GM19463 (cell line): Measurements from ENCODE around the gene DYNLT4.
"Not testable (repeated sequence)": the region's sequence is repeated elsewhere in the genome, so short reads cannot be mapped to it uniquely, and the experiment has no call there.

Experiments used
- ATAC-seq: cut with Tn5 transposase; IDR thresholded peaks from one replicate; pipeline ENCODE4 v1.9.1; 2021; ENCODE audit warnings: mild to moderate bottlenecking, moderate library complexity; ENCODE audit not compliant: unreplicated experiment

Gene DYNLT4

GRCh38 chr1:44806704-44807363 is at the start of gene DYNLT4:
Gene DYNLT4, minus strand, starts transcription at chr1:44807351. Its CDS starts 683 bp downstream, at chr1:44806668.
- no peak for ATAC-seq

GRCh38 chr1:44855742-44856141 is 48.6 kb upstream of the DYNLT4 start:
- ATAC-seq, result no peak

DNA sequence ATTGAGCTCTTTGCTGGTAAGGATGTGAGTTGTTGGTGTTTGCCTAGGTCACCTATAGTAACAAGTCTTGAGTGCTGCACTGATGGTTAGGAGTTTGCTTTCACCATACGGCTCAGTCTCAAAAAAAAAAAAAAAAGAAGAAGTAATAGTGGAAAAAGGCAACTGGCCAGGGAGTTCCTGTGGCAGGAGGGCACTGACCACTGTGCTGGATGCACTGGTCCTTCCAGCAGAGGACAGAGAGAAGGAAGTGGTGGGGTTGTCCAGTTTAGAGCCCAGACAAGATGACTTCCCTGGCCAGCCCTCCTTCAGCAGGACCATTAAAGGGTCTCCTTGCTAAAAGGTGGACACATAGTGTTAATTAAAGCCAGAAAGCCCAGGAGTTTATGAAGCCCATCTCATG is 47.8 kb upstream of the DYNLT4 start:
- no peak for ATAC-seq

GRCh38 chr1:44853201-44853600 is 46.0 kb upstream of the DYNLT4 start:
- ATAC-seq, result no peak

DNA sequence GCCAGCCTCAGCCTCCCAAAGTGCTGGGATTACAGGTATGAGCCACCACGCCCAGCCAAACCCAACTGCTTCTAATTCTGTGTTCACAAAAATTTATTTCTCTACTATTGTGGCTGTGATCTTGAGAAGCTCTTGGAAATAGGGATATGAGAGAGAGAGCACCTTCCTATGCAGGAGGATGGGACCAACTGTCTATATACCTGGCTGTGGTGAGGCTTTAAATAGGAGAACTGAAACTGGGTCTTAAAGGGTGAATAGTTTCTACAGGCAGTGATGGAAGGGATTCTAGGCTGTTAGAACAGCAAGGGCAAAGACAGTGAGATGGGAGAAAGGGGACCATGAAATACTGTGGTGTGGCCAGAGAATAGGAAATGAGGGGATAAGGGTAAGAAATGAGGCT is 44.2 kb upstream of the DYNLT4 start:
- ATAC-seq, result no peak

GRCh38 chr1:44849575-44850132 is 42.5 kb upstream of the DYNLT4 start:
- ATAC-seq, result no peak

DNA sequence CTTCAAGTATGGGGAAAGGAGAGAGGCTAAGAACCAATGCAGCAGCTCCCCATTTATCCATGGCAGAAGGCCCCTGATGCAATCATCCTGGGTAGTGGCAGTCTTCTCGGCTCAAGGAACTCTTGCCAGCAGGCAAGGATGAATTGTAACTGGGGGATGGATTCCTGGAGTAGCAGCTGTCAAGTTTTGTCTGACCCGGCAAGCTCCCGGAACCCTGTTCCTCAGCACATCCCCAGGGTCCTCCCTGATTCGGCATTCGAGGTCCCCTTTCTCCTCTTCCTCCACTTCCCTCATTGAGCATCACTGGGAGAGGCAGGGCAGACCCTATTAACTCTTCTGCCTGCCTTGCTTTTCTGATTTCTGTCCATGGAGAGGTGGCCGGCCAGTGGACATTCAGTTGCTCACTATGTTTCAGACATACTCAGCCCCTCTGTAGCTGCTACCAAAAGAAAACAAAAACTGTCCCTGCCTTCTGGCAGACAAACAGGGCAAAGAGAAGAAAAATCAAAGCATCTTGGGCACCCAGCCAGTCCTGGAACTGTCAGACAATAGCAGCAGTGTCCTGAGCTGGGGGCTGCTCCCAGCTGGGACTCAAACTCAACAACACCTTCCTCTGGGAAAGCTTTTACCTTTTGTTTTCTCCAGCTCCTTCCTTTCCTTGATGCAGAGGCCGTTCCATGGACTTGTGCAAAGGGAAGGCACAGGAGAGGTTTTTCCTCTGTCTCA is 41.5 kb upstream of the DYNLT4 start:
- ATAC-seq, result no peak

GRCh38 chr1:44847845-44848244 is 40.7 kb upstream of the DYNLT4 start:
- ATAC-seq, result no peak

- ATAC-seq, result no peak
These were observed 39.8 kb upstream of the DYNLT4 start for GRCh38 chr1:44846985-44847384.

- peak; percentile 57 for ATAC-seq
These were observed 35.9 kb upstream of the DYNLT4 start, which contains the start of gene PTCH2 for GRCh38 chr1:44842862-44843655. Gene PTCH2, minus strand, starts transcription at chr1:44843253. Its CDS starts 321 bp downstream, at chr1:44842932.

DNA sequence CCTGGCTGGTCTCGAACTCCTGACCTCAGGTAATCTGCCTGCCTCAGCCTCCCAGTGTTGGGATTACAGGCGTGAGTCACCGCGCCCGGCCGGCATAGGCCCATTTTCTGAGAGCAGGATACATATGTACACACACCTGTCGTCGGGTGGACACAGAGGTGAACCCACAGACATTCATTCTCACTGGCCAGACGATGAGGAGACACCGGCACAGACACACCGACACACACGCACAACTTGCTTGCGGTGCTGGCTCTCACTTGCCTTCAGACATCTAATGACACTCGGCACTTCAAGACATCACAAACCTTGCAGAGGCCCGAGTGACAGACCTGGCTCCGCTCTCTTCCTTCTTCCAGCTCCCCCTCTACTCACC is 35.3 kb upstream of the DYNLT4 start:
- no peak for ATAC-seq

GRCh38 chr1:44839576-44839975 is 32.4 kb upstream of the DYNLT4 start:
- ATAC-seq, result no peak

DNA sequence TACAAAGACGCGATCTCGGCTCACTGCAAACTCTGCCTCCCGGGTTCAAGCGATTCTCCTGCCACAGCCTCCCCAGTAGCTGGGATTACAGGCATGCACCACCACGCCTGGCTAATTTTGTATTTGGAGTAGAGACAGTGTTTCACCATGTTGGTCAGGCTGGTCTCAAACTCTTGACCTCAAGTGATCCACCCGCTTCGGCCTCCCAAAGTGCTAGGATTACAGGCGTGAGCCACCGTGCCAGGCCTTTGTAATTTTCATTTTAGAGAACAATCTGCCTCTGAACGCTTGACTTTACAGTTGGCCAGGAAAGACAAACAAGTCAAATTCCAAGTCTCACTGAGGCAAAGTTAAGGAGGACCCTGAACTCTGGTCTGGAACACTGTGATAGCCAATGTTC is 31.1 kb upstream of the DYNLT4 start:
- ATAC-seq, result not testable (repeated sequence)

DNA sequence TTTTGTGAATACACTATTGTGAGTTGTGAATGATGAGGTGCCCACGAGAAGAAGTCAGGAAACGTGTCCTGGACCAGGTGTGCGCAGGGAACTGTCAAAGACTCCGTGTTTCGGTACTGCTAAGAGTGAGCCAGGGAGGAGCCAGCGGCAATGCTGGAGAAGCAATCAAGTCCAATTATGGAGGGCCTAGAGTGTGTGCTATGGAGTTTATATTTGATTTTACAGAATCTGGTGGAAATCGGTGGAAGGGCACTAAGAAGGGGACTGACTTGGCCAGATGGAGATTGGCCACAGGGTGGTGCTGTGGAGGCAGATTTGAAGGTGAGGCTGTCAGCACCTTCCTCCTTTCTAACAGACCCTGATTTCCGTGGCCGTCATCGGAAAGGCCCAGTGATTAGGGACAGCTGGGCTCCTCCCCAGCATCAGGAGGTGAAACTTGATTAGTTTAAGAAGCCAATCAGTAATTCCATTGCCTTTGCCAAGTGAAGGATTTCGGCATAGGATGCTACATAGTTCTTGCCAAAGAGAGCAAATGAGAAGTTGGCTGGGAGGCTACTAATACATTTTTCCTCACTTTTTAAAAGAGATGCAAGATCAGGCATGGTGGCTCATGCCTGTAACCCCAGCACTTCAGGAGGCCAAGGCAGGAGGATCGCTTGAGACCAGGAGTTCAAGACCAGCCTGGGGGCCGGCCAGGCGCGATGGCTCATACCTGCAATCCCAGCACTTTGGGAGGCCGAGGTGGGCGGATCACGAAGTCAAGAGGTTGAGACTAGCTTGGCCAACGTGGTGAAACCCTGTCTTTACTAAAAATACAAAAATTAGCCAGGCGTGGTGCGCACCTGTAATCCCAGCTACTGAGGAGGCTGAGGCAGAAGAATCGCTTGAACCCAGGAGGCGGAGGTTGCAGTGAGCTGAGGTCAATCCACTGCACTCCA is 28.9 kb upstream of the DYNLT4 start:
- peak; percentile 69 for ATAC-seq

DNA sequence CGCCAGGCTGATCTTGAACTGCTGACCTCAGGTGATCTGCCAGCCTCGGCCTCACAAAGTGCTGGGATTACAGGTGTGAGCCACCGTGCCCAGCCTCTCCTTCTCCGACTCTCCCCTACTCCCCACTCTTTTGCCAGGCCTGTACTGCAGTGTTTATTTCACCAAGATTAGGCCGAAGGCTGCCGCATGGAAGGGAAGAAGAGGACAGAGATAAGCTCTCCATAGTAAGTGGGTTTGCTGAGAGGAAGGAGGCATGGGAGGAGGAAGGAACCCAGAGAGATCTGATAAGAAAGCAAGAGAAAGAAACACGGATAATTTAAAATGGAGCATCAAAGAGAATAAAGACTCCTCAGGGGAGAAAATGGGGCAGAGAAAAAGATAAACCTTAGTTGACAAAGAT is 27.2 kb upstream of the DYNLT4 start:
- no peak for ATAC-seq

DNA sequence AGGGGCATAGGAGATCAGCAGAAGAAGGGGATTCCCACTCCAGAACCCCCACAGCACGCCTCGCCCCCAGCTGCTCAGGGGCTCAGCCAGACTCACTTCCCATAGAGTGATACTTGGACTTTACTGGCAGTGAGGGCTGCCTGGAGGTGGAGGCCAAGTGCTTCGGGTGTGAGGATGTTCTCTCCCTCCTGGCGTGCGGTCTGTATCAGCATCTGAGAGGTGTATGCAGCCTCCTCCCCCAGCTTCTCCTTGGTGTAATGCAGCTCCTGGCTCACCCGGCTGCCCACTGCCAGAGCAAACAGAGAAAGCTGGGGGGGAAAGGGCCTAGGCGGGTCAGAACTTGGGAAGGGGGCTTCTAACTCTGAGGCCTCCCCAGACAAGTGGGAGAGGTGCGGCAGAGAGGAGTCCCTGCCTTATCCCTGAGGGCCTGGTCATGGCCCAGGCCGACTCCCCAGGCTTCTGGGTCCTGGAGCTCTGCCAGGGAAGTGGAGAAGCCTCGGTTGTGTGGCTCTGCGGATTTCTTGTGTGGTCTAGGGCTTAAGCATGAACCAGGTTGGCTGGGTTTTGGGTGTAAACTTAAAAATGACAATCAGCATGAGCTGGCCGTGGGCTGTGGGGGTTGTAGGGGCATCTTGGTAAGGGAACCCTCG is 25.0 kb upstream of the DYNLT4 start:
- no peak for ATAC-seq

GRCh38 chr1:44831516-44831915 is 24.4 kb upstream of the DYNLT4 start:
- ATAC-seq, result no peak

- ATAC-seq, result no peak
These were observed 23.8 kb upstream of the DYNLT4 start for GRCh38 chr1:44830900-44831304.

DNA sequence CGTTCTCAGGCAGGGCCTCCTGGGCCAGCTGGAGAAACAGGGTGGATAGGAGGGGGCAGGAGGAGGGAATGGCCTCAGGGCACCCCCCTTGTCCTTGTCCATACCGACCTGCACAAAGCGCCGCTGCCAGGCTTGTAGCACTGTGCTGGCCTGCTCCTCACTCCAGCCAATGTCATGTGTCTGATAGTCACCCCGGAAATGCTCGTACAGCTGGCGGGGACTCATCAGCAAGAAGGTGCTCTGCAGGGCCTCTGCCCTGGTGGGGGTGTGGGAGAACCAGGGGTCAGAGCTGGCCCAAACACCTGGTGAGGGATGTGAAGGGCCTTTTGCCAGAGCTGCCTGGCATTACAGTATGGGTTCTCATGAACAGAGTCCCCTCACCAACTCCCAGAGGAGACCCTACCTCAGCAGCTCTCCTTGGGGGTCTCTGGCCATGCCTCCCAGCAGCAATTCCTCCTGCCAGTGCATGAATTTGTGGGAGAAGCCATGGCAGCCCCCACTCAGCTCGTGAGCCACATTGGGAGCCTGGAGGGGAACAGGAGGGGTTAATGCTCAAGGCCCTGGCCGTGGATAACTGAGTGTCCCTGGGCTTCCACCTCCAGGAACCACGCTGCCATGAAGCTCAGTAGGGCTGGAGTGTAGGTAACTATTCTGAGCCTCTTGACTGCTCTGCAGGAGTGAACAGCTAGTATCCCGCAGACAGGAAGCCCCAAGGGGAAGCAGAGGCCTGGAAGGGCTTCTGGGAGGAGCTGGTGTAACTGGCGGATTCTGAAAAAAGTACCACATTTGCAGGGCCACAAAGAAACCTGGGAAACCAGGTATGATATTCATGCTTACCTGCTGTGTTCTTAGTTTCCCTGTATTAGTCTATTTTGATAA is 22.6 kb upstream of the DYNLT4 start:
- ATAC-seq, result no peak
